Adrenal gland (tissue), 5 donors: Measurements from ENCODE around the gene CRY1.
"Not testable (repeated sequence)": the region's sequence is repeated elsewhere in the genome, so short reads cannot be mapped to it uniquely, and the experiment has no call there.

Experiments used
- CTCF ChIP-seq, 6 experiments: fragments of 450-650 bp in 4 of 6; fragments of 200-600 bp in 2 of 6; sonication (generic) in 1 of 6; IDR thresholded peaks; 1 replicate in 5 of 6; 2 replicates in 1 of 6; pipeline versions ENCODE4 v1.5.1 to v1.8.0; 2016 to 2021; ENCODE audit warnings: antibody characterized with exemption in 6 of 6, mild to moderate bottlenecking in 2 of 6, moderate library complexity in 1 of 6
- POLR2A ChIP-seq, 2 donors: fragments of 450-650 bp; IDR thresholded peaks; one replicate each; pipeline ENCODE4 v1.6.1; 2017; ENCODE audit warnings: antibody characterized with exemption in 2 of 2, mild to moderate bottlenecking in 2 of 2, moderate library complexity in 1 of 2
- donor health status: DM: no; HTN: no; CAD: no.

DNA sequence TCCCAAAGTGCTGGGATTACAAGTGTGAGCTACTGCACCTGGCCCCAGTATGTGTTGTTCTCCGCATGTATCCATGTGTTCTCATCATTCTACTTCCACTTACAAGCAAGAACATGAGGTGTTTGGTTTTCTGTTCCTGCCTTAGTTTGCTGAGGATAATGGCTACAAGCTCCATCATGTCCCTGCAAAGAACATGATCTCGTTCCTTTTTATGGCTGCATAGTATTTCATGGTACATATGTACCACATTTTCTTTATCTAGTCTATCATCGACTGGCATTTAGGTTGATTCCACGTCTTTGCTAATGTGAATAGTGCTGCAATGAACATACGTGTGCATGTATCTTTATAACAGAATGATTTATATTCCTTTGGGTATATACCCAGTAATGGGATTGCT is 97.2 kb downstream of the CRY1 start:
- not testable (repeated sequence) for TF ChIP-seq POLR2A, CTCF (IDR thresholded peaks at IDR 0.05)
